GM18867 (cell line): ENCODE measurements around the gene HARS2.
A peak's percentile ranks its signal among the peaks of the same experiment; 100 is the strongest.
"Not testable (repeated sequence)": the region's sequence is repeated elsewhere in the genome, so short reads cannot be mapped to it uniquely, and the experiment has no call there.

Source experiments
- ATAC-seq: cut with Tn5 transposase; IDR thresholded peaks from one replicate; pipeline ENCODE4 v1.9.1; 2021; ENCODE audit warnings: mild to moderate bottlenecking, moderate library complexity; ENCODE audit not compliant: unreplicated experiment

Gene HARS2, protein sequence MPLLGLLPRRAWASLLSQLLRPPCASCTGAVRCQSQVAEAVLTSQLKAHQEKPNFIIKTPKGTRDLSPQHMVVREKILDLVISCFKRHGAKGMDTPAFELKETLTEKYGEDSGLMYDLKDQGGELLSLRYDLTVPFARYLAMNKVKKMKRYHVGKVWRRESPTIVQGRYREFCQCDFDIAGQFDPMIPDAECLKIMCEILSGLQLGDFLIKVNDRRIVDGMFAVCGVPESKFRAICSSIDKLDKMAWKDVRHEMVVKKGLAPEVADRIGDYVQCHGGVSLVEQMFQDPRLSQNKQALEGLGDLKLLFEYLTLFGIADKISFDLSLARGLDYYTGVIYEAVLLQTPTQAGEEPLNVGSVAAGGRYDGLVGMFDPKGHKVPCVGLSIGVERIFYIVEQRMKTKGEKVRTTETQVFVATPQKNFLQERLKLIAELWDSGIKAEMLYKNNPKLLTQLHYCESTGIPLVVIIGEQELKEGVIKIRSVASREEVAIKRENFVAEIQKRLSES

DNA sequence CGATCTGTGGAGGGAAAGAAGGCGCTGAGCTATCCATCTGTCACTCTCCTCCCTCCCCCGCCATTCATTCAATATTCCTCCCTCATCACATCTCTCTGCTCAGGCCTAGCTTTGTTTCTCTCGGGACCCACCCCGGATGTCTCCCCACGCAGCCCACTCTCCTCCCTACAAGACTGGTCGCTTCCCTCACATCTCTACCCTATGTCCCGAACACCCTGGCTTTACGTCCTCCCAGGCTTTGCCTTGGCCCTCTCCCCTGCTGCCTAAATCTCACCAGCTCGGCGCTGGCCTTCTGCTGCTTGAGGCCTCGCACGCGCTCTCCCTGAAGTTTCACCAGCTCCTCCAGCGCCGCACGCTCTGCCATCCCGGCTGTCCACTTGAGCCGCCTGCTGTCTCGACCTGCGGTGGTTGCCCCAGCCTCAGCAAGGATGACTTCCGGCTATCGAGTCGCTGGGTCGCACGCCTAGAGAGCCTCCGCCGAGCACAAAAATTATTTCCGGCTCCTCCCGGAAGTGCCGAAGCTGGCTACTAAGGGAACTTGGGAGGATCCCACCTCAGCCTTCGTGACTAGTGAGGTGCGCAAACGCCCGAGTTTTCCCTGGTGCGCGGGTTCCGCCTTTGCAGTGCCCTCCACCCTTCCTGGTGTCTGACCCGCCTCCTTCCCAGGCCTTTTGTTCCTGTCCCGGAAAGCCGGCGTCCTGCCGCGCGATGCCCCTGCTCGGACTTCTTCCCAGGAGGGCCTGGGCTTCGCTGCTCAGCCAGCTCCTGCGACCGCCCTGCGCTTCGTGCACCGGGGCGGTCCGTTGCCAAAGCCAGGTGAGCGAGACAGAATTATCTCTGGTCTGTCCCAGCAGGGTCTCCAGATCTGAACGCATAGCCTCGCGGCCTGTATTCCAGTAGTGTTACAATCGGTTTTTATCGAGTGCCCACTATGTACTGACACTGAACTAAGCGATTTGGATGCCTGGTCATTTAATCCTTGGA lies at the start of gene HARS2, which contains the start of gene HARS1:
HARS2 (plus strand) TSS at position 515 of the 984 bp plus-strand sequence; CDS start at position 709, 194 bp downstream.
HARS1 (minus strand) TSS at position 430 of the 984 bp plus-strand sequence; CDS start at position 364, 66 bp downstream.
- ATAC-seq = peak; percentile 97

DNA sequence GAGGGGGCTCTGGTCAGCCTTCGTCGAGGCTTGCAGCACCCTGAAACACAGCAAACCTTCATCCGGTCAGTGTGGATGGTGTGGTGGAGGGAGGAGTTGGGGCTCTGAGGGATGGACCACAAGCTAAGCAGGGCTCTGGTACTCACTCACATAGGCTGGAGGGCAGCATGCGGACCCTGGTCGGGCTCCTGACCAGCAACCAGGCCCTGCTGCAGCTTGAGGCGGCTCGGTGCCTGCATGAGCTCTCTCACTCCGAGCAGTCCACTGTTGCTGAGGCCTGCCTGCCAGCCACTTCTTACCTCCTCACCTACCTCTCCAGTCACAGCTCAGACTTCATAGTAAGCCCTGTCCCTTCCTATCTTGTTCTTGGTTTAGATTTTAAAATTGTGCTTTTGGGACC lies 49.5 kb upstream of the HARS2 start:
- ATAC-seq = no peak

DNA sequence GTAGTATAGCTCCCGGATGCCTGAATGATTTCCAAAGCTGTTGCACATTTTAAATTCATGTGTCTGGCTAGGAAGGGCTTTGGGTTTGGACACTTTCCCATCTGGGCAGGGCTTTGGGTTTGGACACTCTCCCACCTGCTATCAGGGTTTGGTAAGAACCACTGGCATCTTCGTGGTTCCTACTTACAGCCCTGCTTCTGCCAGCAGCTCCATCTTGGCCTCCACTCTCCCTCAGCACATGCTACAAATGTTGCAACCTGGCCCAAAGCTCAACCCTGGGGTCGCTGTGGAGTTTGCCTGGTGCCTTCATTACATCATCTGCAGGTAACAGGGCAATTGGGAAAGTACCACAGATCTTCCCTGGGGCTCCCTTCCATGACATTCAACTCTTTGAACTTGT lies 48.5 kb upstream of the HARS2 start:
- no peak for ATAC-seq

DNA sequence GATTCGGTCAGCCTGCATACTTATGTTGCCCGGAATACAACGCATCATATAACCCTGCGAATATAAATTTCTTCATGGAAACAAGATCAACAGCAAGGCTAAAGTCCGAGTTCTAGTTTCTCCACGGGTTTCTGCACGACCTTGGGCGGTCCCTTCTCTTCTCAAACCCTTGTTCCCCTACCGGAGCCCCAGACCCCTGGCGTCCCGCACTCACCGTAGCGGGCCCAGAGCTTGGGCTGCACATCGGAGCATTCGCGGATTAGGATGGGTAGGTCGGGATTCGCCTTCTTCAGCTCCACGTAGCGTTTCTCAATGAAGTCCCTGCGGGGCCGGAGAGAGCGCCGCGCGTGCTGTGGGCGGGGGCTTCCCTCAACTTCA lies 44.2 kb upstream of the HARS2 start:
- no peak for ATAC-seq

DNA sequence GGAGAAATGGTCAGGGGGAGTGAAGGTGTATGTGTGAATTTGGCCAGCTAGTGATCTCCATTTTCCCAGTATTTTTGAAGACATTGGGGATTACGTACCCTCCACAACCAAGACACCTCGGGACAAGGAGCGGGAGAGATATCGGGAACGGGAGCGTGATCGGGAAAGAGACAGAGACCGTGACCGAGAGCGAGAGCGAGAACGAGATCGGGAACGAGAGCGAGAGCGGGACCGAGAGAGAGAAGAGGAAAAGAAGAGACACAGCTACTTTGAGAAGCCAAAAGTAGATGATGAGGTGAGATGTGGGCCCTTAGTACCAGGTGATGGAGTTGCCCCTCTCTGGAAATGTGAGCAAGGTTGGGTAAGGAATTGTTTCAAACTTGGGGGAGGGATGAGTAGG lies 32.4 kb upstream of the HARS2 start:
- no peak for ATAC-seq

DNA sequence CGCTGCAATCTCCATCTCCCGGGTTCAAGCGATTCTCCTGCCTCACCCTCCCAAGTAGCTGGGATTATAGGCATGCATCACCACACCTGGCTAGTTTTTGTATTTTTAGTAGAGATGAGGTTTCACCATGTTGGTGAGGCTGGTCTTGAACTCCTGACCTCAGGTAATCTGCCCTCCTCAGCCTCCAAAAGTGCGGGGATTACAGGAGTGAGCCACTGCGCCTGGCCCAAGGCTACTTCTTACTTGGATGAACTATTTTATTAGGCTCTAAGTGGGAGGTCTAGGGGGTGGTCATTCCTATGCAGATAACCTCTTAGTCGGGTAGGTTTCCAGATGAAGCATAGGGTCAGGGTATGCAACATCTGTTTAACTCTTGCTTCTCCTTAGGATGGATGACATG lies 30.9 kb upstream of the HARS2 start:
- not testable (repeated sequence) for ATAC-seq

DNA sequence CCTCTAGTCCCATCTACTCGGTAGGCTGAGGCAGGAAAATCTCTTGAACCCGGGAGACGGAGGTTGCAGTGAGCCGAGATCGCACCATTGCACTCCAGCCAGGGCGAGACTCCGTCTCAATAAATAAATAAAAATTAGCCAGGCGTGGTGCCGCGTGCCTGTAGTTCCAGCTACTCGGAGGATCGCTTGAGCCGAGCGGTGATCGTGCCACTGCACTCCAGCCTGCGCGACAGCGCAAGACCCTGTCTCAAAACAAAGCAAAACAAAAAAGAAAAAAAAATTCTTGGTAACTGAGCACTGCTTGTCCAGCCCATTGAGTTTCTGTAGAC lies 27.3 kb upstream of the HARS2 start:
- ATAC-seq = no peak

DNA sequence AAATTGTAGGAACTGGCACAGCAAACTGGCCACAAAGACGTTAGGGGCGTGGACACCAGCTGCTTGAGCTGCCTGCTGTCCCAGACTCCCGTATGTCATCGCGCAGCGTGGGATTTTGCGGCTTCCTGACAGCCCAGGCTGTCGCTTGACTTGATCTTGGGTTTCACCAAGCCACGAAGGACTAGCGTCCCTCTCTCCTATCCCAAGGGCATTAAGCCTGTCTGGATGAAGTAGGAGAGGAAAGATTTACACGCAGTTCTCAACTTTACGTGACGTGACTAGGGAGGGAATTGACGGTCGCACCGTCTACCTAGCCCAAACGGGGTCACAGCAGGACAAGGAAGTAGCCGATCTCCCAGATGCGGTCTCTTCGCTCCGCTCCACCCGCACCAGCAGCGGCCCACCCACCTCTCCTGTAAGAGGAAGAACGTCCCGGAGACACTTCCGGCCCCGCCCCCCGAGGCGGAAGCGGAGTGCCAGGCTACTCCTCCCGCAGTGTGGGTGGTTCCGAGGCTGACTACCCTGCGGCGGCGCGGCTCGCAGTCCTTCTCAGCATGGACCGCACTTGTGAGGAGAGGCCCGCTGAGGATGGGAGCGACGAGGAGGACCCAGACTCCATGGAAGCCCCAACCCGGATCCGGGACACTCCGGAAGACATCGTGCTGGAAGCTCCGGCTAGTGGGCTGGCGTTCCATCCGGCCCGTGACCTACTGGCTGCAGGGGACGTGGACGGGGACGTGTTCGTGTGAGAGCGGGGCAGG lies 26.7 kb upstream of the HARS2 start, which contains the start of gene WDR55:
WDR55 (plus strand) TSS at position 546 of the 761 bp plus-strand sequence; CDS start at position 555, 9 bp downstream.
- peak; percentile 98 for ATAC-seq

DNA sequence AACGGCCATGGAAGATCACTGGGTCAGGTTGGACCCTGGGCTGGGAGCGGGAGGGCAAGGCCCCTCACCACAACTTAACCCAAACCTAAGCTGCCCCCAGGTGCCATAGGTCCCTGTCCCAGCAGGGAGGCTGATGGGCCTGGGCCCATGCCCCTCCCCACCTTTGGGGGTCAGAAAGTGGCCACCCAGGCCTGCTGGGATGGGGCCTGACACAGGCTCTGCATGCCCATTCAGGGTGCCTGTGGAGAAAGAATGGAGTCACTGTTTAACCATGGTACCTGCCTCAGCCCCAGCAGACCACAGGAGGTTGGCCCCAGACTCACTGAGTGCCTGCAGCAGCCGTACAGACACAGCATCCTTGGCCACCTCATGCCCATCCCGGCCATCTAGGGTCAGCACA lies 20.2 kb upstream of the HARS2 start:
- ATAC-seq = not testable (repeated sequence)

DNA sequence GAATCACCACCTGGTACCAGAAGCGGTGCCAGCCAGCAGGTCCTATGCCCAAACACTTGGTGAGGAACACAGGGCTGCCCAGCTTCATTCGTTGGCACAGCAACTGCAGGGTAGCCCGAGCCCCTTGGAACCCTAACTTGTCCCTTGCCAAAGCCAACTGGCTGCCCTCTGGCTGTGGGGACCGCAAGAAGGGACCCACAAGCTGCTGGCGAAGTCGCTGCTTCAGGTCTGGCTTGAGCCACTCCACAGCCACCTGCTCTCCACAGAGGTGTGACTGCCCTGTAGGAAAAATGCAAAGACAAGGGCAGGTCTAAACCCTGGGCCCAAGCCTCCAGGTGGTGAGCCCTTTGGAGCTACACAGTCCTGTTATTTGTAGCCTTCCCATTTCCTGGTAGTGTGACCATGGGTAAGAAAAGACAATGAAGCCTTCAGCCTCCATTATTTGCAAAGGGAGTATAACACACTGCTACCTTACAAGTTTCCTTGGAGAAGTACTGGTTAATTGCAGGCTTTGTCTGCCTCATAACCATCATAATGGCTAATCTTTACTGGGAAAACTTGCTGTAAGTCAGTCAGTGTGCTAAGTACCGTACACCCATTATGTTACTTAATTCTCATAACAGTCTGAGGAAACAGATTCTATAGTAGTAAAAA lies 19.7 kb upstream of the HARS2 start:
- no peak for ATAC-seq

DNA sequence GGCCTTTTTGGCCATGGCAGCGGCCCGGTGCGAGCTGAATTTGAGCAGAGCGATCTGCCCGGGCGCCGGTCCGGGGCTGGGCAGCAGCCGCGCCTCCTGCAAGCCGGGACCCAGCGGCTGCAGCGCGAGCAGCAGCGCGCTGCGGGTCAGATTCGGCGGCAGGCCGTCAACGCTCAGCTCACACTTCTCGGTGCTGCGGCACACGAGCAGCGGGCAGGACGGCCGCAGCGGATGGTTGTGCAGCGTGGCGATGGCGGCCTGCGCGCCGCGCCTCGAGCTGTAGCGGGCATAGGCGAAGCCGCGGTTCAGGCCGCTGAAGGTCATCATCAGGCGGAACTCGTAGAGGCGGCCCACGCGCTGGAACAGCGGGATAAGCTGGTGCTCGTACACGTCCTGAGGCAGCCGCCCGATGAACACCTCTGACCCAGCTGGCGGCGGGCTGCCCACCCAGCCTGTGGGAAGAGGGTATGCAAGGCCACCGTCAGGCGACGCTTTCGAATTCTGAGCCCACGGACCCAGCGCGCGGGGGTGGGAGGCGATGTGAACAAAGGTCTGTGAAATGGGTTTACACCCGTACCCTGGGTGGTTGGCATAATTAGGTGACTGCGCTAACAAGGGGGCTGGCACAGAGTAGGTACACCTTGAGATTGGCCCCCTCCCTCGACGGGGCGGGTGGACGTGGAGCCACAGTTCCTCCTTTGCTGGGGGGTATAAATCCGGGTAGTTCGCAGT lies 18.6 kb upstream of the HARS2 start:
- ATAC-seq = no peak

DNA sequence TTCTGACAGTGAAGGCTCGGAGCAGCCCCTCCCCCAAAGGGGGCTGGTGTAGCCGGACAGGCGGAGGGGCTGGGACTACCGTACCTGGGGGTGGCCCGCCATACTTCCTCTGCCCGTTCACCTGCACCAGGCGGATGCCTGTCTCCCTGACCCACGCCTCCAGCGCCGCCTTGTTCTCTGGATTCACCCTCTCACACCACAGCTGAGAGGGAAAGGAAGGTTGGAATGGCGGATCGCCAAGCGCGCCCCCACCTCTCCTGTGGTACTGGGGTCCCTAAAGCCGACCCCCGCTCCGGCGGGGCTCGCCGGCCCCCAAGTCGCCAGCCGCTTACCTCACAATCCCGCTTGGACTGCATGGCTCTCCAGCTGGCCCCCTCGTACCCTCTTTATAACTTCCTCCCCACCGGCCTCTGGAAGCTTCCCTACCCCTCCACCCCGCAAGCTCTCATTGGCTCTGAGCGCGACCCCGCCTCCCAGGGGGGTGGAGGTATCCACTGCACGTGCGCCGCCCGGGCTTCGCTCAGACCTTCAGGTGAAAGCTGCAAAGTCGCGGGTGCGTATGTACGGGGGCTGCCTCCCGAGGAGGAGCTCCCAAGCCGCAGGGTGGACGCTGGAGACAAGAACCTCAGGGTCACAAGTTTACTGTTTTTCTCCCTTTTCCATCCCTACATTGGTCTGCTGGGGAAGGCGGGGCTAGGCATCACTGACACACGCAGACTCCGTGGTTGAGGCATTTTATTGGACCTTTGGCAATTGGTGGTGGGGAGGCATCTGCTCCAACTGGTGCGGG lies 17.9 kb upstream of the HARS2 start, which contains the start of gene DND1:
DND1 (minus strand) TSS at position 390 of the 790 bp plus-strand sequence; CDS start at position 356, 34 bp downstream.
- no peak for ATAC-seq

DNA sequence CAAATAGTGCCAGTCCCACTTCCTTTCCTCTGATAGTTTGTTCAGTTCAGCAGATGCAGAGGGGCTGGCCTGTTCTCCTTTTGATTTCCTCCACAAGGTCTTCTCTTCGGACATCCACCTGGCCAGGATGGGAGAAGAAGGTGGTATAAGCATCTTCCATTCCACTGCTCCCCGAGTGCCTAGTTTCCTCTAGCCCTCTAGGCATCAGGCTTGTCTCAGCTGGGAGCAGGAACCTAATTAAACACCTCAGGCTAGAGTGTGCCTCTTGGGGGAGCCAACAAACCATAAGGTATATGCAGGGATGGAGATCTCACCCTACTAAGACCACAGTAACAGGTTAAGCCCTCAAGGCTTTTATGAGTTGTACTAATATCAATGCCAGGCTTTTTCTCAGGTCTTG lies 17.0 kb upstream of the HARS2 start:
- ATAC-seq = no peak

DNA sequence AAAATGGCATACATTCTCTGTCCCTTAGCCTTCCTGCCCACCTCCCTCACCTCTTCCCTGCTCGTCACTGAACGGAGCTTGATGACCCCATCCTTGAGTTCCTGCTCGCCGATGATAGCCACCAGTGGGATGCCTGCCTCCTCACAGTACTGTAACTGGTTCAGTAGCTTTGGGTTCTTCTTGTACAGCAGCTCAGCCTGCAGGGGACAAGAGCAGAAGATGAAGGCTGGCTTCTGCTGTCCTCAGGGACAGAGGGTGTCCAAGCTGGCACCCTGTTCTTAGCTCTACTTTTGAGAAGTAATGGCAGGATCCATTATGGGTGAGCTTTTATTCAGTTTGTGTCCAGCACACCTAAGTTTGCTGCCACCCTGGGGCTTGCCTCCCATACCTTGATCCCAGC lies 16.6 kb upstream of the HARS2 start:
- ATAC-seq = no peak

DNA sequence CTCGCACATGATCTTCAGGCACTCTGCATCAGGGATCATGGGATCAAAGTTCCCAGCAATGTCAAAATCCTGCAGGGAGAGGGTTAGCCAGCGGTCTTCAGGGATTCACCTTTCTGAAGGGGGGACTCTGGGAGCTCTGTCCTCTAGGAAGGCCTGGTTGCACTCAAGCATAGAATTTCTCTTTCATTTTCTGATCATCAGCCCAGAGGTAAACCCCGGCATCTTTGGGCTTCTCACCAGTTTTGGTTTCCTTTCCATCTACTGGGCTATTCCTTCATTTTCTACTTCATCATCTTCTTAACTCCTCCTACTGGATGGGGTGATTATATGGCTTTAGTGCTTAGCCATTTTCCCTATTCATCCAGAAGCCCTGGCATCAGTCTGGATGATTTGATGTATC lies 13.3 kb upstream of the HARS2 start:
- ATAC-seq = peak; percentile 64

DNA sequence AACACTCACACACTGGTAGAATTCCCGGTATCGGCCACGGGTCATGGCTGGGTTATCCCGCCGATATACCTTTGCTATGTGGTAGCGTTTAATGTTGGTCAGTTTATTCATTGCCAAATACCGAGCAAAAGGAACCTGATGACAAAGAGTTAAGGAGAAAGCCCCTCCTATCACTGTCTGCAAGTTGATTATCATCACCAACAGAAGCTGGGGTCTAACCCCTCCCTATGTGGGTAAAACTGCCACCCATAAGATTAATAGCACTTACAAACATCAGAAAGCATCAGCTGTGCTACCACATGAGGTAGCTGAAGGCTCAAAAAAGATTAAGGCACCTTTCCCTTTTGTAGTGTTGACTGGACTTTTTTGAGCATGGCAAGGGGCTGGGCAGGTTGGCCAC lies 12.3 kb upstream of the HARS2 start:
- no peak for ATAC-seq

DNA sequence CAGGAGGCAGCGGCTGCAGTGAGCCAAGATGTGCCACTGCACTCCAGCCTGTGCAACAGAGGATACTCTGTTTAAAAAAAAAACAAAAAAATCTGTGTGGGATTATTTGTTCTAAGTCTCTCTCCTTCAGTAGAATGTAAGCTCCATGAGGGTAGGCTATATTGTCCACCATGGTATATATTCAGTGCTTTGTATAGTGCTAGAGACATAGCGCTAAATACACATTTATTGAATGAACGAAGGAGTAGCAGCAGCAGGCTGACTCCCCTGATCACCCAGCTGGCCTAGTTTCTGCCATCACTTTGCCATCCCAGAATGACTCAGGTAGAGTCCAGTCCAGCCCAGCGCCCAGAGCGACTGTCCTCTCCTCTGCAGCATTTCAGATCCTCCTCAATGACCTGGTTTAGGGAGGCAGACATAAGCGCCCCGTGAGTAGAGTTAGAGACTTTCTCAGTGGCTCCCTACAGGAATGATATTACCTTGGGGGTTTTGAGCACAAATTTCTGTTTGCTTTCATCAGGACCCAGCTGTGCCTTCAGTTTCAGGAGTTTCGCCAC lies 801 bp upstream of the HARS2 start:
- peak; percentile 5 for ATAC-seq

DNA sequence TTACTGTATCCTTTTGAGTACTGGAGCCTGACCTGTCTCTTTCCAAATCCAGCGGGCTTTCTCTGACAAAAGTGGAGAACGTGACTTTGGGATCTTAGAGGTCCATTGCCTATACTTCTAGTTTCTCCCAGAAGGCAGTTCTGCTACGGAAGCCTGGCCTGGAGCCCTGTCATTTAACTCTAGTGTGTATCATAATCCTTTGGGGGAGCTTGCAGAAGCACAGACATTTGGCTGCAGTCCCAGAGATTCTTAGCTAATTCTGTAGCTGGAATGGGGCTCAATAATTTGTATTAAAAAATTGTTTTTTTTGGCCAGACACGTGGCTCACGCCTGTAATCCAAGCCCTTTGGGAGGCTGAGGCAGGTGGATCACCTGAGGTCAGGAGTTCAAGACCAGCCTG lies 3.0 kb downstream of the HARS2 start:
- no peak for ATAC-seq
